ENCODE data around the gene CHRND. TPM values are rescaled to one million over a fixed set of nuclear protein-coding genes. Genes with fewer than 3 reads are reported as not detected.

The CHRND gene
- total RNA-seq, 1 experiment from 2014 or later, result not detected

- Histone ChIP-seq H3K4me2 (ENCODE audit: low read depth, low read length, poor library complexity, severe bottlenecking) (no peak within 1 kb of the TSS), H3K4me3 (ENCODE audit: low read length) (no peak within 1 kb of the TSS), H3K27ac (ENCODE audit: low read length) (no peak within 1 kb of the TSS), H3K4me1 (ENCODE audit: low read length) (peaks cover 5% of the 10 kb centered on the region; the same call in 1 of the 2 replicates), H3K79me2 (ENCODE audit: low read length) (no peaks in the 10 kb centered on the region), H3K27me3 (ENCODE audit: low read length) (no peaks in the 10 kb centered on the region), H3K9ac (ENCODE audit: low read length) (no peak within 1 kb of the TSS), H3K36me3 (ENCODE audit: insufficient read depth, low read length) (no peaks in the 10 kb centered on the region), H3K9me2 (replicated peaks; ENCODE audit: insufficient read depth, low read length) (no peaks in the 10 kb centered on the region), H3K9me3 (ENCODE audit: low read length) (no peaks in the 10 kb centered on the region), H4K20me1 (ENCODE audit: insufficient read depth, low read depth, low read length) (no peaks in the 10 kb centered on the region), H2AFZ (ENCODE audit: low read length) (no peak within 1 kb of the TSS)
- DNase-seq, result no peak
Observed at GRCh38 chr2:232519581-232520438, 6.2 kb upstream of the CHRND start, which contains the start of gene PRSS56. Gene PRSS56 (plus strand): TSS chr2:232520388. CDS start chr2:232520599, 211 bp downstream.

DNA sequence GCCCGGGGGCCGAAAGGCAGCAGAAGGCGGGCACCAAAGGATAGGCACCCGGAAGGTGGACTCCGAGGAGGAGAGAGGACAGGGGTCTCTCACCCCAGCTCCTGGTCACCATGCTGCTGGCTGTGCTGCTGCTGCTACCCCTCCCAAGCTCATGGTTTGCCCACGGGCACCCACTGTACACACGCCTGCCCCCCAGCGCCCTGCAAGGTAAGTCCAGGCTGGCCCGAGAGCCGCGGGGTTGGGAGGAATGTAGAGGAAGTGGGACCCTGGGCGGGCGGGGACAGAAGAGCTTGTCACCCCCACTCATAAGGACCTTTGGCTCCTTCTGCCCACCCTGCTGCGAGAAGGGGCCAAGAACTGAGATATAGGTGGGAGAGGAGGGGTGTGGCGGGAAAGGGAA is 5.5 kb upstream of the CHRND start:
- H3K4me1 ChIP-seq (ENCODE audit: low read length), result peaks cover 5% of the 10 kb centered on the region; the same call in 1 of the 2 replicates
- no peak overlapping the region for H3K4me3 ChIP-seq (ENCODE audit: low read length)
- H2AFZ ChIP-seq (ENCODE audit: low read length), result no peak overlapping the region
- H3K79me2 ChIP-seq (ENCODE audit: low read length), result no peaks in the 10 kb centered on the region
- no peaks in the 10 kb centered on the region for H3K9me2 ChIP-seq (replicated peaks; ENCODE audit: insufficient read depth, low read length)
- no peaks in the 10 kb centered on the region for H3K27me3 ChIP-seq (ENCODE audit: low read length)
- H3K4me2 ChIP-seq (ENCODE audit: low read depth, low read length, poor library complexity, severe bottlenecking), result no peak overlapping the region
- H3K9ac ChIP-seq (ENCODE audit: low read length), result no peak overlapping the region
- DNase-seq, result no peak
- H3K36me3 ChIP-seq (ENCODE audit: insufficient read depth, low read length), result no peaks in the 10 kb centered on the region
- no peaks in the 10 kb centered on the region for H4K20me1 ChIP-seq (ENCODE audit: insufficient read depth, low read depth, low read length)
- no peak overlapping the region for H3K27ac ChIP-seq (ENCODE audit: low read length)
- H3K9me3 ChIP-seq (ENCODE audit: low read length), result no peaks in the 10 kb centered on the region

DNA sequence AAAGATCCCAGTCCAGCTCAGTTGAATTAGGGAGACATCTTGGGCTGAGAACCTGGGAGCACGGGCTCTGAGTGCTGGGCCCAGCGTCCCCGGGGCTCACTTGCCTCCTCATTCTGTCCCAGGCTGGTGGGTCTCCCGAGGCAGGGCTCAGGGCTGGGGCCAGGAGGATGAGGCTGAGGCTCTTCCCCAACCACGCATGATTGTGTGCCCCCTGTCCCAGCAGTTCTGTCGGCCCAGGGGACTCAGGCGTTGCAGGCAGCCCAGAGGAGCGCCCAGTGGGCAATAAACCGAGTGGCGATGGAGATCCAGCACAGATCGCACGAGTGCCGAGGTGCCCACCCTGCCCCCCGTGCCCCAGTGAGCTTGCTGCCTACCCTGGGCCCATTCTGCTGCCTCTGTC is 4.9 kb upstream of the CHRND start:
- Histone ChIP-seq H3K9ac (ENCODE audit: low read length) (no peak overlapping the region), H3K4me3 (ENCODE audit: low read length) (no peak overlapping the region), H2AFZ (ENCODE audit: low read length) (no peak overlapping the region), H3K4me2 (ENCODE audit: low read depth, low read length, poor library complexity, severe bottlenecking) (no peak overlapping the region), H4K20me1 (ENCODE audit: insufficient read depth, low read depth, low read length) (no peaks in the 10 kb centered on the region), H3K79me2 (ENCODE audit: low read length) (no peaks in the 10 kb centered on the region), H3K36me3 (ENCODE audit: insufficient read depth, low read length) (no peaks in the 10 kb centered on the region), H3K4me1 (ENCODE audit: low read length) (peaks cover 5% of the 10 kb centered on the region; the same call in 1 of the 2 replicates), H3K9me3 (ENCODE audit: low read length) (no peaks in the 10 kb centered on the region), H3K9me2 (replicated peaks; ENCODE audit: insufficient read depth, low read length) (no peaks in the 10 kb centered on the region), H3K27me3 (ENCODE audit: low read length) (no peaks in the 10 kb centered on the region), H3K27ac (ENCODE audit: low read length) (no peak overlapping the region)
- no peak for DNase-seq

DNA sequence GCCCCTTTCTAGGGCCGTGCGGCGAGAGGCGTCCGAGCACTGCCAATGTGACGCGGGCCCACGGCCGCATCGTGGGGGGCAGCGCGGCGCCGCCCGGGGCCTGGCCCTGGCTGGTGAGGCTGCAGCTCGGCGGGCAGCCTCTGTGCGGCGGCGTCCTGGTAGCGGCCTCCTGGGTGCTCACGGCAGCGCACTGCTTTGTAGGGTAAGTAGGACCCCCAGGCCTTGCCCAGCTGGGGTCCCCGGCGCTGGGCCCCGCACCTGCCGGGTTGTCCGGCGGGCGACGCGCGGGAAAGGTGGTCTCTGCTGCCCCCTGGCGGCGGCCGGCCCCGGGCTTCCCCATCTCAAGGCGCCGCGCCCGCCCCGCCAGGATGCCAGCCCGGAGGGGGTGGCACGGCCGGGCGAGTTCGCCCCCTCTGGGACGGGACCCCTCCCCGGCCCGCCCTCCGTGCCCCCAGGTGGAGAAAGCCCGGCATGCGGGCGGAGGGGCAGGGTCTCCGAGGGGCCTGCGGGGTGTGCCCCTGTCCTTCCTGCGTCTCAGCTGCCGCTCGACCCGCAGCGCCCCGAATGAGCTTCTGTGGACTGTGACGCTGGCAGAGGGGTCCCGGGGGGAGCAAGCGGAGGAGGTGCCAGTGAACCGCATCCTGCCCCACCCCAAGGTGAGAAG is 3.9 kb upstream of the CHRND start:
- Histone ChIP-seq H3K27me3 (ENCODE audit: low read length) (no peaks in the 10 kb centered on the region), H3K9me2 (replicated peaks; ENCODE audit: insufficient read depth, low read length) (no peaks in the 10 kb centered on the region), H3K4me3 (ENCODE audit: low read length) (no peak overlapping the region), H3K27ac (ENCODE audit: low read length) (no peak overlapping the region), H3K36me3 (ENCODE audit: insufficient read depth, low read length) (no peaks in the 10 kb centered on the region), H3K9ac (ENCODE audit: low read length) (no peak overlapping the region), H4K20me1 (ENCODE audit: insufficient read depth, low read depth, low read length) (no peaks in the 10 kb centered on the region), H2AFZ (ENCODE audit: low read length) (no peak overlapping the region), H3K4me2 (ENCODE audit: low read depth, low read length, poor library complexity, severe bottlenecking) (no peak overlapping the region), H3K9me3 (ENCODE audit: low read length) (no peaks in the 10 kb centered on the region), H3K79me2 (ENCODE audit: low read length) (no peaks in the 10 kb centered on the region), H3K4me1 (ENCODE audit: low read length) (peaks cover 5% of the 10 kb centered on the region; the same call in 1 of the 2 replicates)
- DNase-seq, result peak; percentile 75

DNA sequence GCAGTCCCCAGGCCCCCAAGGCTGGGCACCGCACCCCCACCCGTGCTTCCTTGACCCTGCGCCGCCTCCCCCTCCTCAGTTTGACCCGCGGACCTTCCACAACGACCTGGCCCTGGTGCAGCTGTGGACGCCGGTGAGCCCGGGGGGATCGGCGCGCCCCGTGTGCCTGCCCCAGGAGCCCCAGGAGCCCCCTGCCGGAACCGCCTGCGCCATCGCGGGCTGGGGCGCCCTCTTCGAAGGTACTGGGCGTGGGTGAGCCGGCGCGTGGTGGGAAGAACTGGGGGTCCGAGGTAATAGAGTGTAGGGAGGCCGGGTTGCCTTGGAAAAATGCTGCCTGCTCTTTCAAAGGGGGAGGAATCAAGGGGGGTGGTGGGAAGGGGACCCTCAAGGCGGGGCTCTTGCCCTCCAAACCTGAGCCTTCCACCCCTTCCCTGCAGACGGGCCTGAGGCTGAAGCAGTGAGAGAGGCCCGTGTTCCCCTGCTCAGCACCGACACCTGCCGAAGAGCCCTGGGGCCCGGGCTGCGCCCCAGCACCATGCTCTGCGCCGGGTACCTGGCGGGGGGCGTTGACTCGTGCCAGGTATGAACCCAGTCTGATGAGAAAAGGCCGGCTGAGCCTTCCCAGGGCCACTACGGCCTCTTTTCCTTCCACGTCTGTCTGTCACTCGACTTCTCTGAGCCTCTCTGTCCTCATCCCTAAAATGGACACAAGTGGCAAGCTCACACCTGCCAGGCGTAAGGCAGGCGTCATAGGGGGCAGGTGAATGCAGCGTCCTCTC is 3.1 kb upstream of the CHRND start:
- Histone ChIP-seq H3K9me2 (replicated peaks; ENCODE audit: insufficient read depth, low read length) (no peaks in the 10 kb centered on the region), H3K27me3 (ENCODE audit: low read length) (no peaks in the 10 kb centered on the region), H3K27ac (ENCODE audit: low read length) (no peak overlapping the region), H3K36me3 (ENCODE audit: insufficient read depth, low read length) (no peaks in the 10 kb centered on the region), H3K4me1 (ENCODE audit: low read length) (peaks cover 5% of the 10 kb centered on the region; the same call in 1 of the 2 replicates), H4K20me1 (ENCODE audit: insufficient read depth, low read depth, low read length) (no peaks in the 10 kb centered on the region), H3K9me3 (ENCODE audit: low read length) (no peaks in the 10 kb centered on the region), H3K79me2 (ENCODE audit: low read length) (no peaks in the 10 kb centered on the region), H3K9ac (ENCODE audit: low read length) (no peak overlapping the region), H3K4me3 (ENCODE audit: low read length) (no peak overlapping the region), H2AFZ (ENCODE audit: low read length) (no peak overlapping the region), H3K4me2 (ENCODE audit: low read depth, low read length, poor library complexity, severe bottlenecking) (no peak overlapping the region)
- no peak for DNase-seq

GRCh38 chr2:232523402-232523681 is 2.6 kb upstream of the CHRND start:
- Histone ChIP-seq H3K4me2 (ENCODE audit: low read depth, low read length, poor library complexity, severe bottlenecking) (peak overlapping the region; percentile 34), H3K9ac (ENCODE audit: low read length) (no peak overlapping the region), H3K79me2 (ENCODE audit: low read length) (no peaks in the 10 kb centered on the region), H3K9me3 (ENCODE audit: low read length) (no peaks in the 10 kb centered on the region), H4K20me1 (ENCODE audit: insufficient read depth, low read depth, low read length) (no peaks in the 10 kb centered on the region), H2AFZ (ENCODE audit: low read length) (no peak overlapping the region), H3K36me3 (ENCODE audit: insufficient read depth, low read length) (no peaks in the 10 kb centered on the region), H3K4me3 (ENCODE audit: low read length) (no peak overlapping the region), H3K9me2 (replicated peaks; ENCODE audit: insufficient read depth, low read length) (no peaks in the 10 kb centered on the region), H3K27me3 (ENCODE audit: low read length) (no peaks in the 10 kb centered on the region), H3K27ac (ENCODE audit: low read length) (no peak overlapping the region), H3K4me1 (ENCODE audit: low read length) (peaks cover 5% of the 10 kb centered on the region; the same call in 1 of the 2 replicates)
- no peak for DNase-seq

DNA sequence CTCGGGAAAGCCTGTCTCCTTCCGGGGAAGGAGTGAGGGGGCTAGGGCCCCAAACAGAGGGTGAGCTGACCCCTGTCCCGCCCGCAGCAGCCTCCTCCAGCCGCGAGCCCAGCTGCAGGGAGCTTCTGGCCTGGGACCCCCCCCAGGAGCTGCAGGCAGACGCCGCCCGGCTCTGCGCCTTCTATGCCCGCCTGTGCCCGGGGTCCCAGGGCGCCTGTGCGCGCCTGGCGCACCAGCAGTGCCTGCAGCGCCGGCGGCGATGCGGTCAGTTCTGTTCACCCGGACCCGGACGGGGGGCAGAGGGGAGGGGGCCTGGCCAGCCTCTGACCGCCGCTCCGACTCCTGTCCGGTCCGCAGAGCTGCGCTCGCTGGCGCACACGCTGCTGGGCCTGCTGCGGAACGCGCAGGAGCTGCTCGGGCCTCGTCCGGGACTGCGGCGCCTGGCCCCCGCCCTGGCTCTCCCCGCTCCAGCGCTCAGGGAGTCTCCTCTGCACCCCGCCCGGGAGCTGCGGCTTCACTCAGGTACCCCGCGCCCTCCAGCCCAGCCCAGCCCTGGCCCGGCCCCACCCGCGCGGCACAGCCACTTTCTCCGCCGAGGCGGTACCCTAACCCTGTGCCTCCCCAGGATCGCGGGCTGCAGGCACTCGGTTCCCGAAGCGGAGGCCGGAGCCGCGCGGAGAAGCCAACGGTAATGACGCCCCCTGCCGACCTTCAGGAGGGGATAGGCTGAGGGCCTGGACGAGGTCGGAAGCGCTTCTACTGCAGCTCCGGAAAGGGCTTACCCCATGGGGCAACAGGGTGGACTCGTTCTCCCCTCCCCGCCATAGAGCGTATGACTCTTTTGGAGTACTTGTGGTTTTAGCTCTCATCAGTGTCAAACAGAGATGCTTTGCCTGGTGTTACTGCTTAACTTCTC is 2.0 kb upstream of the CHRND start:
- Histone ChIP-seq H3K9me2 (replicated peaks; ENCODE audit: insufficient read depth, low read length) (no peaks in the 10 kb centered on the region), H3K9ac (ENCODE audit: low read length) (peak overlapping the region; percentile 47; the same call in 1 of the 2 replicates), H2AFZ (ENCODE audit: low read length) (no peak overlapping the region), H3K9me3 (ENCODE audit: low read length) (no peaks in the 10 kb centered on the region), H3K27ac (ENCODE audit: low read length) (no peak overlapping the region), H3K36me3 (ENCODE audit: insufficient read depth, low read length) (no peaks in the 10 kb centered on the region), H3K4me3 (ENCODE audit: low read length) (peak overlapping the region; percentile 48; the same call in 1 of the 2 replicates), H4K20me1 (ENCODE audit: insufficient read depth, low read depth, low read length) (no peaks in the 10 kb centered on the region), H3K27me3 (ENCODE audit: low read length) (no peaks in the 10 kb centered on the region), H3K4me1 (ENCODE audit: low read length) (peaks cover 5% of the 10 kb centered on the region), H3K79me2 (ENCODE audit: low read length) (no peaks in the 10 kb centered on the region), H3K4me2 (ENCODE audit: low read depth, low read length, poor library complexity, severe bottlenecking) (peak overlapping the region; percentile 34)
- DNase-seq, result peak; percentile 83

Data from Karpas-422 (cell line).